DMS153 (cell line): Measurements from ENCODE around the gene PLEKHA5.

ENCODE experiments used
- DNase-seq: peaks from one replicate; lab custom pipeline; 2025; lab: John Stamatoyannopoulos, UW

PLEKHA5 gene

DNA sequence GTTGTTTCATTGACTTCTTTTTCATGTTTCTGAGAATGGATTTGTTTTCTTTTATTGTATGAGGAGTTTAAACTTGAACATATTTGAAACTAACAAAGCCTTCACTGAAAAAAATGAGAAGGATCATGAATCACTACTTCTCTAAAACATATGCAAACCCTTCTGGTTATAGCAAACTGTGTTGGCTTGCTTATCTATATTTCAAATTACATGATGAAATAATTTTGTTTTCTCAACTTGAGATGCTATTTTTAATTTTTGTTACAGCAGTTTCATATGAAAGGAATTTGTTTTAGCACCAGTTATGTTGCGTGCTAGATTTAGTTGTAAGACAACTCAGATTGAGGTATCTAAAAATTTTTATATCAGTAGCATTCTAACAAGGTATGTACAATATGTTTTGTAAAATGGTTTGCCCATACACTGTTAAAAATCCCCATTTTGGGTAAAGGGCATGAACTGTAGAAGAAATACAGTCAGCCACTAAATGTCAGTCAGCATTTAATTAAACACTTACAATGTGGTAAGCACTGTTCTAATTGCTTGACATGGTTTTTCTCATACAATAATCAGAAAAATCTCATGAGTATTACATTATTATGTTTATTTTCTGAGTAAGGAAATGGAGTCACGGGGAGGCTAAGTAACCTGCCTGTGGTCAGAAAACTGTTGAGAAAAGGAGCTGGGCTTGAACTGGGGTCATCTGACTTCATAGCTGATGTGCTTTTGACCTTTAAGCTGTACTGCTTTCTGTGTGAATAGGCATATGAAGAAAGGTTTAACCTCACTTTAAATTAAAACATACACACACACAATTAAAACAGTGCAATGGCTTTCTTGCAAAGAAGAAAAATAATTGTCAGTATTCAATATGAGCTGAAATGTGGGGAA, 105.7 kb downstream of the PLEKHA5 start:
- no peak for DNase-seq

DNA sequence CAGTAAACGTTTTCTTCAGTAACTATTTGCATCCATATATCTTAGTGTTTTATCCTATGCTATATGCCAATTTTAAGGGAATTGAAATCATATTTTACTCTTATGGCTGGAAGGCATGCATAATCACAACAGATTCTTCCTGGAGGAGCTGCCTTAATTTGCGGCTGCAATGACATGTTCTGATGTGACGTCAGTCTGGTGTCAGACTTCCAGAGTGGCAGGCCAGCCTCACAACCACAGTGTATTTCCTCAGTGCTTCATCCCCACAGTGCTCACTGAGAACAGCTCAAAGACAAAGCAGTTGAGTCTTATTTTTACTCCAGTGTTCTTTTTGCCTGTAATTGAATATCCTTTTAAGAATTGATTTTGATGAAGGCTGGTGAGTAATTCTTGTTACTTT, 107.1 kb downstream of the PLEKHA5 start:
- DNase-seq, result no peak

DNA sequence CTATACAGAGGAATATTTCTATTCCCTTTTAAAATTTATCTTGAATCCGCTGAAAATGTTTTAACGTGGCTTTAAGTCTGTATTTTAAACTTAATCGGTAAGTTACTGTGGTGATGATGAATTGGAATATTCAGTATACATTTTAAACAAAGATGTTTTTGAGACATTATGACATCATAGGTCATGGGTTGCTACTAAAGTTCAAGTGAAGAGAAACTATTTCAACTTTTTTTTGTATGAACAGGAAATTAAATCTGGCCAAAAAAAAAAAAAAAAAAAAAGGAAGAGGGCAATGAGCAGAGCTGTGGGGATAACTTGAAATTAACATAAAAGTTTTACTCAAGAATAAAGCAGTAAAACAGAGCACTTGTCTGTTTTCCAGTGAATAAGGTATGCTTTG, 109.0 kb downstream of the PLEKHA5 start:
- no peak for DNase-seq

DNA sequence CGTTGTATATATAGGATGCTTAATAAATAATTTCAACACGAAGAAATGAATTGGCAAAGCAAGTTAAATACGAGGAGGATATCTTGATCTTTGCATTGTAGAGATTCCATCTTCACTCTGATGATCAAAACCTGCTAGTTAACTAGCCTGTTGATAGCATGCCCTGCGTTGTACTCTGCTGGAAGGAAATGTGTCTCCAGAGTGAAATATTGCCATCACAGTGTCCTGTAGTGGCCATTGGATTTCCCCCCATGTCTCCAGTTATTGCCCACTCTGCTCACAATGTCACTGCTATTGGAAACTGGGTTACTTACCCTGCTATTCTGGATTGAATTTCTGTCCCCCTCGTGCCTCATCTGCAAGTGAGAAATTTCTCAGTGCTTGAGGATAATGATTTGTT, 109.6 kb downstream of the PLEKHA5 start:
- no peak for DNase-seq

DNA sequence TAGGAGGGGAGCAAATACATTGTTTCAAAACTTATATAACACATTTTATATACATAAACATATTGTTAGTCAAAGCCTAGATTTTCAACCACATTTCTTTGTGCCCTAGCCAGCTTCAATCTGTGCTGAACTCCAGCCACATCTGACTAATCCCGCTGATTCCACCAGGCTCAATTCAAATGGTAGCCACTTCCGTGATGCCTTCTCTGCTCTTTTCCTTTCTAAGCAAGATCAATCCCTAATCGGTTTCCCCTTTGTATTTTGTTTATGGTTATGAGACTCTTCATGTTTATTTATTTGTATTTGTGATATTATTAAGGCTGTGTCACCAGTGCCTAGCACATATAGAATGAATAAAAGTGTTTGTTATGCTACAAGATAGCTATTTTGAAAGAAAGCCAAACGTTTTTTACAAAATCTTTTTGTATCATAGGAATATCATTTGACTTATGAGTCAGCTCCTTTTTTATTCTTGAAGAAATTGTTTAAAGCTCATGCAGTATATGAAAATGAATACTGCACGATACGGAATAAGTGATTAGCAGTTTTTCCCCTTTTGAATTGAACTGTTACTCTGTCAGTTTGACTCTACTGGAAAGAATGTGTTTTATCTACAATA, 110.2 kb downstream of the PLEKHA5 start:
- DNase-seq, result no peak

DNA sequence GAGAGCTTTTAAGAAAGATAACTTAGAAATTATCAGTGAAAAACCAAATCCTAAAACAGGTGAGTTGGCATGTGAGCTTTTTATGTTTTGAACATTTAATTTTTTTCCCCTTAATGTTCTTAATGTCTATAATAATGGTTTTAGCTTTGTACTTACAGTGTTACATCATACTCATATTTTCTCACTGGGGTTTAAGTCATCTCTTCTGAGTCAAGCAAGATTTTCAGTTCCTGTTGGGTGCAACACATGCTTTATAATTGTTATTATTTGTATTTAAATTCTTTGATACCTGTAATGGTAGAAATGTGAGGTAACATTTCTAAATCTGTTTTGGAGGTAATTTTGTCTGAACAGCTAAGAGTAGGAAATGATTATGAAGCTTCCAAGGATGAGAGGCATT, 113.0 kb downstream of the PLEKHA5 start:
- DNase-seq, result no peak

DNA sequence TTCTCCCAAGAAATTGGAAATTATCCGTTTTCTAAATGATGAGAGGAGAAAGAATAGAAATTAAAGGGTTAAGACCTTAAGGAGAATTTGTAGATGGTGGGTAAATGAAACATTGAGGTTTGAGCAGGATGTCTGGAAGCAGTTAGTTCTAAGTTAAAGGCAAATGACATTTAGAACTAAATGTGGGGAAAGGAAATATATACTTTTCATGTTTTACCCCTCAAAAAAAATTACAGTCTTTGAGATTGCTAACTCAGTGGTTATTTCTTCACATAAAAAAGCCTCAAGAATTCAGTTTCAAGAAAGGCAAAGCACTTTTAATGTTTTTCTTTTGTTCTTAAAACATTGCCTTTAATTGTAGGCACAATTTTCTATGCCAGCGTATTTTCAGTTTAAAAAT, 114.0 kb downstream of the PLEKHA5 start:
- no peak for DNase-seq

DNA sequence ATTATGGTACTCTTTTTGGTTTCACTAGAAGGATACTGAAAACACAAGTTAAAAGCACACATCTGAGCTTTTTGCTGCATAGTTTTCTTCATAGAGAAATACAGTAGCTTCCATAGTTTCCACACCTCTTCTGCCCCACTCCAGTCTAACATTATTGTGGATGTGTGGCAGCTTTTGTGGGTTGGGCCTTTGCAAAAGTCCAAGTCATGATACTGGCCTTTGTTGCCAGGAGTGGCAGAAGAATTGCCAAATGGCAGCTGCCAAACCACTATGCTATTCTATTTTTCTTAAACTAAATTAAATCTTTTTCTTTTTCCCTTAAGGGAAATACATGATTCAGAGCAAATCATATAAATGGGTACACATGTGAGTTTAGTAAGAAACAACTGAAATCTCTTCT, 114.8 kb downstream of the PLEKHA5 start:
- no peak for DNase-seq

DNA sequence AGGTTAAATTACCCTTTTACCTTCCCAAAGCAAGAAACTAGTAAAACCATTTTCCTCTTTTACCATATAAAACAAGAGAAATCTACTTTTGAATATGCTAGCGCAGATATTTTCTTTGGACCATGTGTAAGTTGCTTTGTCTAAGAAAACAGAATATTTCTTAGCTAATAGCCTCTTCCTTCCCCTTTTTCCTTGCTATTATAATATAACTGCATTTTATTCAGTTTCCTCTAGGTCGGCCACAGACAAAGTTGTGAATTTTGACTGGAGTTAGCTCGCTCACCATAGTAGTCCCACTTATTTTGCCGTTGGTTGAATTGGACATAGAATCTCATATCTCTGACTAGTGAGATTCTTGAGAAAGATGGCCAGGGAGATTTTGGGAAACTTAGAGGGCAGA, 115.6 kb downstream of the PLEKHA5 start:
- no peak for DNase-seq

DNA sequence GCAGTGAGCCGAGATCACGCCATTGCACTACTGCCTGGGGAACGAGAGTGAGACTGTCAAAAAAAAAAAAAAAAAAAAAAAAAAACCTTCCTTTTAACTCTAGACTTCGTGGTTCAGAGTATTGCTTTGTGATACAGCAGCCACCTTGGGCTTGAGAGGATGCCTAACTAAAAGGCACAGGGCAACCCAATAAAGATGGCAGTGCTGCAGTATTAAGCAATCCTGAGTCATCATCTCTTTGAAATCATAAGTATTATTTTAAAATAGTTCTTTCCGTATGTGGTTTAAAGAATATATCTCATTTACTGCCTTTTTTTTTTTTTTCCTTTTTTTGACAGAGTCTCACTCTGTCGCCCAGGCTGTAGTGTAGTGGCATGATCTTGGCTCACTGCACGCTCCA, 116.1 kb downstream of the PLEKHA5 start:
- DNase-seq, result no peak

DNA sequence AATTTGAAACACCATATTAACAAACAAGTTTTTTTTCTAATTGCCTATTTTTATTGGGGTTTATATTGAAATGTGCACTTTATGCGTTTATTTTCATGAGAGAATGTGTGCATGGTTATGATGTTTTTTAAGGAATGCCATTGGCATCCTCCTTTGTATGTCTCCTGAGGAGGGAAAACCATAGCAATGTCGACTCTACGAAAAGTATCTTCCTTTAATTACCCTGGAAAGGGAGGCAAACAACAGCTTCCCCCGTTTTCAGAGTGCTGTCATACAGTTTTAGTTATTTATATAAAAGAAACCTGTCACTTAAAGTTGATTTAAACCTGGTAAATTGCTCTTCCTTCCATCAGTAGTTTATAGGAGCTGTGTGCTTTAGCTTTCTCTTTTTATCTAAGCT, 117.4 kb downstream of the PLEKHA5 start:
- no peak for DNase-seq

DNA sequence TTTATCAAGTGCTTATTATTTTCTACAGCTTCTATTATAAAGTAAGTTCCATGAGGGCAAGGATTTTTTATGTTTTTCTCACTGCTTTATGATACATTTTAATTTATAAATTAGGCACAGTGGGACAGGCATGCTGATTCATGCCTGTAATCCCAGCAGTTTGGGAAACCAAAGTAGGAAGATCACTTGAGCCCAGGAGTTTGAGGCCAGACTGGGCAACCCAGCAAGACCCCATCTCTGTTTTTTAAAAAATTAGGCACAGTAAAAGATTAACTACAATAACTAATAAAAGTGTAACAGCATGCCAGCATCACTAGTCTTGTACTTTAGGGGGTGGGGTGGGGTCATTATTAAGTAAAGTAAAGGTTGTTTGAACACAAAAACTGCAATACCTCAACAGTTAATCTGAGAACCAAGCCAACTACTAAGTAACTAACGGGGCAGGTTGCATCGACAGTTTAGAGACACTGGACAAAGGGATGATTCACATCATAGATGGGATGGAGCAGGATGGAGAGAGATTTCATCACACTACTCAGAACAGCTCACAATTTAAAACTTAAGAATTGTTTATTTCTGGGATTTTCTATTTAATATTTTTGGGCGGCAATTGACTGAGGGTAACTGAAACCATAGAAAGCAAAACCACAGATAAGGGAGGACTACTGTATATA, 119.5 kb downstream of the PLEKHA5 start:
- no peak for DNase-seq

DNA sequence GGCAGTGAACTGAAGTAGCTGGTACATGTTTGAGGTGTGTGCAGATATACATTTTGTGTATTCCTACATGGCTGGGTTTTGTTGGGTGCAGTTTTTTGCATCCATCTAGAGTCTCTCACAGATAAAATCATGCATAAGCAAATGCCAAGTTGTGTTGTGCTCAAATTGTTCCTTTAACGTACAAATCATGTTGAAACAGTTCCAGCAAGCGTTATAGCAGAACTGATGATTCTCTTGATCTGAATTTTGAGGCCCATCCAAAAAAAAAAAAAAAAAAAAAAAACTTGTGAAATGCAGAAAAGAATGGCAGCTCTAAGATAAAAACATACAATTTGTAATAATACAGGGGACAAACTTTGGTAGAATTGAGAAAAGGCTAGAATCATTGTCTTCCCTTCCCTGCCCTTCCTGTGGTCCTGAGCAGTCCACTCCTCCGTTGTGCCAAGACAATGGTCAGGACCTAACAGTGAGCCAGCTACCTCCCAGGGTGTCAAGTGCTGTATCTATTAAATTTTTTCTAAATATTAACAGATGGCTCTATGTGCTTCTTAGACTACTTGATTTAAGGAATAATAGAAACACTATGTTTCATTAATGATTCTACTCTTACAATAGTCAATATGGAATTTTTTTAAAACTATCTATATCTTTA, 122.1 kb downstream of the PLEKHA5 start:
- DNase-seq, result no peak

DNA sequence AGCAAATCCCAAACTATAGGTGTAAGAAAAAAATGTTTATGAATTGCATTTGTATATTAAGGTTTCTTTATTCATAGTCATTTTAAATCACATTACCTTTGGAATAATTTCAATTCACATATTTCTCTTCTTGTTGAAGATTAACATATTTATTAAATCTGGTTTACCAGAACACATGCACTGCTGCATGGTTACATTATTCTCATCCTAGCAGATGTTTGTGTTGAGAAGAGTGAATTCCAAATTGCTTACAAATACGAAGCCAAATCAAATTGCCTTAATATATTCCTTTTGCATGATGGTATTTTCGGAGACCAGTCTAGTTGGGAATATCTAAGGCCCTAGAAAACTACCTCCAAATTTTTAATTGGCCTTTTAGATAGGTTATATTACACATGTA, 130.6 kb downstream of the PLEKHA5 start:
- no peak for DNase-seq

DNA sequence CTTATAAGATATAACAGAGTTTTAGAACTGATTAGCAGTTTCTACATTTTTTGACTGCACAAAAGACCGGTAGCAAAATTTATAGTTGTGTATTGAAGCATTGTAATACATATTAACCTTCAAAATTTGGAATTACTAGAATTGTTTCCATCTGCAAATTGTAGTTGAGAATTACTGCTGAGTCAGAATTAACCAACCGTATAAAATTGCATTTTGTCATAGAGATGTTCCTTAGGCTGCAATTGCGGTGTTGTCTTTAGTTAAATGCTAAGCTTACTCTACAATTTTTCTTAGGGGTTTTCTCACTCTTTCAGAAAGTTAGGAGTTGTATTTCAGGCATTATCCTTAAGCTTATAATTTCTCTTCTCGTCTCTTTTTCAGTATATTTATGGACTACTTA, 132.2 kb downstream of the PLEKHA5 start:
- no peak for DNase-seq

DNA sequence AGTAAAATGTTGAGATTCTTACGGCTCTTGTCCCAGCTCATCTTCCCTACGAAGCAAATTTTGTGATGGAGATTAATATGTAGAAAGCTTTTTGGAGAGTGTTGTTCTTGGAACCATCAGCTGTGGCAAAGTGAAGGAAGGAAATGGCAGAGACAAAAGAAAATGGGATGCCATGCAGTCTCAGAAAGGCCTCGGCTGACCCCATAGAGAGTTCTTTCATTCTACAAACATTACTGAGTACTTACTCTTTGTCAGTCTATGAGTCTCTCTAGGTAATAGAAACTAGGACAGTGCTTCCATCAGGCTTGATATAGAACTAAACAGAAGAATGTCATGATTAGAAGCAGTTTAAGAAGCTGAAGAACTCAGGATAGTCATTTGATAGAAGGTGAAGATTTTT, 134.1 kb downstream of the PLEKHA5 start:
- DNase-seq, result no peak

DNA sequence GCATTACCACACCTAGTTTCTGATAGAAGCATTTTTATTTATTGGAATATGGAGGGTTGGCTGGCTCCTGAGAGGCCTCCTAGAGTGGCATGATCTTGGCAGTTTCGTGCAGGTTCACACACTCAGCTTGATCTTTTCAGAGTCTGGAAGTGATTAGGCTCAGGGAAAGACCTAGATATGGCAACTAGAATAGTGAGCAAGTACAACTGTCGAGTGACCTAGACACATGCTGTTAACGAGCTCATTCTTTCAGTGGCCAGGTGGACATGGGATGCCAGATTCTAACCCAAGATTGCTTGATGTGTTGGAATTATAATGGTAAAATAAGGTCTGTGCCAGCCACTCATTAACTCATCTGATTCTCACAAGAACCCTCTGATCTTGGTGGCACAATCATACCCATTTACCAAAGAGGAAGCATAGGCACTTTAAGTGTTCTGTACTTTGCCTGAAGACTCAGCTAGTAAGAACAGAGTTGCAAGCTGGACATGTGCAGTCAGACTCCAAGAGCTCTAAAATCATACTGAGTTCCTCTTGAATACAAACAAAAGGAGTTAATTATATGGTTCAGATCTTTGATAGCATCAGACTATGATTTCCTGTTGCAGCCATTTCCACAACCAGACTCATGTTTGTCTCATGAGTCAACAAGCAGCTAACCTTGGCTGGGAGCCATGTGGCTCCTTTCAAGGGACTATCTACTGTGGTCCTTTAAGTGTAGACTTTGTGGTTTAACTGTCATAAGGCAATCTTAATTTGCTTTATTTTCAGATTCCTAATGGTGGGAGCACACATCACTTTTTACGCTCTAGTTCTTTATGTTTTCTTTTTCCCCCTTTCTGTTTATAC, 144.2 kb downstream of the PLEKHA5 start:
- peak; percentile 95 for DNase-seq

DNA sequence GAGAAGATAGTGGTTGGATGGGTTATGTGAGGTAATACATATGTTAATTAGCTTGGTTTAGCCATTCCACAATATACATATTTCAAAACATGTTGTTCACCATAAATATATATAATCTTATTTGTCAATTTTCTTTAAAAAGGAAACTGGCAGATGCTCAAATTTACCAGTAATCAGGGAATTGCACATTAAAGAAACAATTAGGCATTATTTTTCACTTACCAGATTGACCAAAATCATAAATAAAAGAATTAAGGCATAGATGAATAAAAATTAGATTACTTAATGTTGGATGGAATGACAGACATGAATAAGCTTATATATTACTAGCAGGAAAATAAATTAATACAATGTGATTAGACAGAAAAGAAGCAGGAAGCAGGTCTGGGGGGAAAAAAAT, 147.2 kb downstream of the PLEKHA5 start:
- no peak for DNase-seq

DNA sequence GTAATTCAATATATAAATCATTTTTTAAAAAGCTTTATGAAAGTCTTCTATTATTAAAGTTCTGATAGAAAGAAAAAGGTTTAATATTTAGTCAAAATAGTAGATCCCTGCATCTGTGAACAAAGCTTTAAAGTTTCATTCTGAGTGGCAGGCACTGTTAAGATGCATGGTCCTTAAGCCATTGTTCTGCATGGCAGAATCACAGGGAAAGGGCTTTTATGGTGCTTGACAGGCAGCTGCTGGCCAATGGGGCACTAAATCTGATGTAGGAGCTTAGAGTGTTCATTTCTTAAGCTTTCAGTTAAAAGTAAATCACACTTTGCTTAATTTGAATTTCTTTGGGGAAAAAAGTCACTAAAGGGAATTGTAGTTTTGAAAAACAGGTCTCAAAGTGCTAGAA, 148.2 kb downstream of the PLEKHA5 start:
- no peak for DNase-seq

DNA sequence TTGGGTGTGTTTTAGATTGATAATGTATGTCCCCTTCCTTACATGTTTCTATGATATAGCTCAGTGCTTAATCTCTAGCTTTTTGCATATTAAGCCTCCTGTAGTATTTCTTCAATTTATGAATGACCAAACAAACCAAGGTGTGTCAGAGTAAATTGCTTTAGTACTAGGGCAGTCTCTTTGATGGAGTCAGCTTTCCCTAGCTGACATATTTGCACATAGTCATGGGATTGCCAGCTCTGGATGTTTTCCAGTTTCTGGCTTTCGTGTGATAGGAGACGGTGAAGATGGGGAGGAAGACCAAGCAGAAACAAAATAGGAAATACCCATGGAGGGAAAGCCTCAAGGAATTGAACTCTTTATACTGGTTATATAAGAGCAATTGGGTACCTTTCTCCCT, 148.9 kb downstream of the PLEKHA5 start:
- no peak for DNase-seq

DNA sequence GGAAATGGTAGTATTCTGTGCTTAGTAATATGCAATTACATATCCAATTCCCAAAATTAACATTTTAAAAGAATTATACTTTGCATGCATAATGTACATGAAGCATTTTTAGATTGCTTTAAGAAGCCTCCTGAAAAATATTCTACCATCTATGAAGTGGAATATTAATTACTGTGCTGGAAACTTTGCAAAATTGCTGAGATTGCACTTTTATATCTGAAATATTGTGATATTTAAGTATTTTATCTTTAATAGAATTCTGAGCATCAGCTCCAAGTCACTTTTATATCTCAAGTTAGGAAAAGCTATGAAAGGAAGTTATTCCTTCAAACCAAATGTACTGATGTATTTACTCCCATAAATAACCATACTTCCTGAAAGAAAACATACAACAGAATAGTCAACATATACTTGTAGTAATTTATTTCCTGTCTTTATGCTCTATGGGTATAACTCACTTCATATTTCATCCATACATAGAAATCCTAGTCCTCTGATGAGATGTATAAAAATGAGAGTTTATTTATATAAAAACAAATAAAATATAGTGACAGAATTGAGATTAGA, 152.7 kb downstream of the PLEKHA5 start:
- DNase-seq, result no peak
